IMR-90 (cell line): ENCODE measurements around the gene HFE. TPM values are rescaled to one million over a fixed set of nuclear protein-coding genes. Genes with fewer than 3 reads are reported as not detected.

Source experiments
- ATAC-seq: fragments of 200-7000 bp; cut with Tn5 transposase; 2 replicates; pipeline ENCODE4 v1.9.1; 2020; ENCODE audit warnings: low read depth, mild to moderate bottlenecking, moderate library complexity
- BruUV-seq: library from RNA; stranded (reverse); fragments of 400-500 nt; replicated peaks from 2 replicates; lab custom pipeline; 2021; lab: Mats Ljungman, UMichigan
- CTCF ChIA-PET: fragments of 300-600 bp; formaldehyde crosslinking; extraction: SDS; loops from one replicate; lab custom pipeline; 2021; ENCODE audit warnings: antibody characterized with exemption; lab: Yijun Ruan, JAX
- POLR2A ChIA-PET: fragments of 300-600 bp; sonication (Branson Sonifier 250); formaldehyde crosslinking; loops from one replicate; lab custom pipeline; 2022; ENCODE audit warnings: antibody characterized with exemption; ENCODE audit not compliant: unreplicated experiment; lab: Charles Lee
- DNase-seq: peaks from one replicate; pipeline ENCODE4 v3.0.0; 2013
- H2AFZ ChIP-seq: replicated peaks from 2 replicates; pipeline ENCODE3; 2013; ENCODE audit warnings: low read length, mild to moderate bottlenecking; ENCODE audit not compliant: poor library complexity
- H2AK5ac ChIP-seq: 2 replicates; pipeline ENCODE4 v1.6.1; 2013; ENCODE audit warnings: low read depth, low read length, inconsistent platforms
- H2AK9ac ChIP-seq: replicated peaks from 2 replicates; pipeline ENCODE3; 2013; ENCODE audit warnings: mild to moderate bottlenecking, low read depth, low read length, moderate library complexity; ENCODE audit not compliant: poor library complexity
- H2BK120ac ChIP-seq: 2 replicates; pipeline ENCODE4 v1.6.1; 2013; ENCODE audit warnings: low read depth, low read length, inconsistent platforms
- H2BK15ac ChIP-seq: 3 replicates; pipeline ENCODE4 v1.6.1; 2013; ENCODE audit warnings: low read depth, low read length, inconsistent platforms
- H2BK20ac ChIP-seq: 2 replicates; pipeline ENCODE4 v1.6.1; 2013; ENCODE audit warnings: low read depth, mild to moderate bottlenecking, inconsistent platforms, low read length, moderate library complexity
- H2BK5ac ChIP-seq: 2 replicates; pipeline ENCODE4 v1.6.1; 2013; ENCODE audit warnings: mild to moderate bottlenecking, low read depth, low read length, inconsistent platforms; ENCODE audit not compliant: poor library complexity, severe bottlenecking
- H3K14ac ChIP-seq: replicated peaks from 2 replicates; pipeline ENCODE4 v1.6.1; 2013; ENCODE audit warnings: low read depth, low read length, inconsistent platforms
- H3K18ac ChIP-seq: 2 replicates; pipeline ENCODE4 v1.6.1; 2013; ENCODE audit warnings: low read depth, low read length, control low read depth
- H3K23ac ChIP-seq: 2 replicates; pipeline ENCODE4 v1.6.1; 2013; ENCODE audit warnings: low read depth, low read length, inconsistent platforms
- H3K27ac ChIP-seq: 2 replicates; pipeline ENCODE4 v1.5.1; 2013; ENCODE audit warnings: mild to moderate bottlenecking, control low read depth, low read length; ENCODE audit not compliant: insufficient read depth
- H3K27me3 ChIP-seq: 2 replicates; pipeline ENCODE4 v1.6.1; 2013; ENCODE audit warnings: low read length; ENCODE audit not compliant: control insufficient read depth, insufficient read depth
- H3K36me3 ChIP-seq: 2 replicates; pipeline ENCODE4 v1.6.1; 2013; ENCODE audit warnings: low read length, mixed read lengths; ENCODE audit not compliant: control insufficient read depth, insufficient read depth
- H3K4ac ChIP-seq: 2 replicates; pipeline ENCODE4 v1.6.1; 2013; ENCODE audit warnings: low read depth, low read length, inconsistent platforms
- H3K4me1 ChIP-seq: 2 replicates; pipeline ENCODE4 v1.6.1; 2013; ENCODE audit warnings: low read length, mixed read lengths; ENCODE audit not compliant: control insufficient read depth, insufficient read depth
- H3K4me2 ChIP-seq: 2 replicates; pipeline ENCODE4 v1.6.1; 2013; ENCODE audit warnings: low read depth, mild to moderate bottlenecking, control low read depth, low read length, moderate library complexity
- H3K4me3 ChIP-seq: 2 replicates; pipeline ENCODE4 v1.5.1; 2013; ENCODE audit warnings: low read depth, mild to moderate bottlenecking, control low read depth, low read length, moderate library complexity; ENCODE audit not compliant: insufficient read depth
- H3K56ac ChIP-seq: 2 replicates; pipeline ENCODE4 v1.6.1; 2013; ENCODE audit warnings: low read length, inconsistent platforms; ENCODE audit not compliant: insufficient read depth; ENCODE audit errors: extremely low read depth
- H3K79me1 ChIP-seq, 2 experiments: 2 replicates each; pipeline ENCODE4 v1.6.1; 2013; ENCODE audit warnings: low read length in 2 of 2, inconsistent platforms in 1 of 2, low read depth in 1 of 2
- H3K9ac ChIP-seq: 2 replicates; pipeline ENCODE4 v1.6.1; 2013; ENCODE audit warnings: low read depth, low read length, control low read depth
- H3K9me1 ChIP-seq: 2 replicates; pipeline ENCODE4 v1.6.1; 2013; ENCODE audit warnings: low read length, inconsistent platforms; ENCODE audit not compliant: insufficient read depth
- H3K9me3 ChIP-seq: 2 replicates; pipeline ENCODE4 v1.6.1; 2013; ENCODE audit warnings: low read length; ENCODE audit not compliant: control insufficient read depth, insufficient read depth
- H4K20me1 ChIP-seq: 2 replicates; pipeline ENCODE4 v1.6.1; 2013; ENCODE audit warnings: low read length, inconsistent platforms; ENCODE audit not compliant: insufficient read depth
- H4K5ac ChIP-seq: 2 replicates; pipeline ENCODE4 v1.6.1; 2013; ENCODE audit warnings: mild to moderate bottlenecking, low read depth, low read length, control low read depth
- H4K8ac ChIP-seq, 2 experiments: 2 replicates each; pipeline ENCODE4 v1.6.1; 2013; ENCODE audit warnings: low read depth in 2 of 2, low read length in 2 of 2, control low read depth in 1 of 2, inconsistent platforms in 1 of 2
- H4K91ac ChIP-seq: 2 replicates; pipeline ENCODE4 v1.6.1; 2013; ENCODE audit warnings: low read depth, low read length, inconsistent platforms; ENCODE audit not compliant: insufficient read depth
- NFE2L2 ChIP-seq: fragments of 150-350 bp; IDR thresholded peaks from 2 replicates; pipeline ENCODE4 v1.6.1; 2016; ENCODE audit warnings: low read depth, mild to moderate bottlenecking, low read length
- WGBS, 2 experiments: methylation state at CpG; one replicate each; pipeline versions ENCODE4 v1.1.5 to v1.1.7; 2013; ENCODE audit warnings: missing lambda C conversion rate in 2 of 2; ENCODE audit not compliant: insufficient read length in 1 of 2; ENCODE audit errors: extremely low coverage in 2 of 2; 5-methylcytosine and 5-hydroxymethylcytosine counted together
- dilution Hi-C: fragments of 300-500 bp; cut with HindIII; formaldehyde crosslinking; loops from one replicate; pipeline ENCODE4 v1.14.3; 2018; ENCODE audit warnings: low sequenced_read_pairs; ENCODE audit not compliant: unreplicated experiment
- in situ Hi-C: fragments of 300-500 bp; cut with MboI; formaldehyde crosslinking; loops from 3 replicates; pipeline ENCODE4 v1.14.3; 2019; ENCODE audit warnings: low sequenced_read_pairs, inconsistent platforms, mixed read lengths
- intact Hi-C: fragments of 100-400 bp; cut with micrococcal nuclease; formaldehyde crosslinking; loops from 2 replicates; pipeline ENCODE4 v1.10.0; 2022
- polyA plus RNA-seq, 3 experiments: library from polyadenylated mRNA; depleted of rRNA; stranded (reverse); fragments of >200 nt; gene quantifications; 2 replicates each; pipeline ENCODE4 v1.2.3, GENCODE V29; 2012; ENCODE audit warnings: low replicate concordance in 1 of 3
- total RNA-seq: library from RNA; depleted of rRNA; stranded (reverse); fragments of >200 nt; gene quantifications from 2 replicates; pipeline ENCODE4 v1.2.3, GENCODE V29; 2012
- TF ChIP-seq, protein P1 (sequence below): fragments of 150-350 bp; IDR thresholded peaks from 2 replicates; pipeline ENCODE4 v1.6.1; 2016; ENCODE audit warnings: low read depth, mild to moderate bottlenecking, low read length, moderate library complexity, borderline replicate concordance

HFE gene
- total and polyA plus RNA-seq, 2 of the 4 experiments (the other 2 are of a cell fraction), result 14.9 to 15.7 TPM

GRCh38 chr6:26104457-26105108, 17.4 kb downstream of the HFE start:
- Histone ChIP-seq H2BK120ac (peak overlapping the region; percentile 74), H2BK15ac (no peak overlapping the region), H3K36me3 (no peaks in the 10 kb centered on the region), H3K9me1 (peaks cover 3% of the 10 kb centered on the region), H3K9ac (peak overlapping the region; percentile 37), H3K9me3 (peaks cover 2% of the 10 kb centered on the region; the same call in 1 of the 2 replicates), H2AK5ac (peak overlapping the region; percentile 76; the same call in 1 of the 2 replicates), H3K4me1 (peaks cover 5% of the 10 kb centered on the region; the same call in 1 of the 2 replicates), H4K5ac (peak overlapping the region; percentile 21), H3K4me2 (peak overlapping the region; percentile 72), H3K56ac (no peak overlapping the region; the same call in 1 of the 2 replicates), H3K18ac (peak overlapping the region; percentile 0; the same call in 1 of the 2 replicates), H3K79me1 (no peaks in the 10 kb centered on the region), H3K14ac (peak overlapping the region; percentile 1; the same call in 1 of the 2 replicates), H3K4me3 (peak overlapping the region; percentile 45), H4K91ac (peak overlapping the region; percentile 79), H2AK9ac (no peak overlapping the region), H3K23ac (no peak overlapping the region), H3K27me3 (no peaks in the 10 kb centered on the region), H2AFZ (no peak overlapping the region), H2BK20ac (peak overlapping the region; percentile 96), H3K4ac (peak overlapping the region; percentile 94), H4K20me1 (no peaks in the 10 kb centered on the region), H3K27ac (peak overlapping the region; percentile 52), H2BK5ac (peak overlapping the region; percentile 94), H4K8ac (peak overlapping the region; percentile 0 to 72; a peak in 3 of 4 replicates)
- 0 out of 2 replicates have a peak, but pooled peaks have one; percentile 1 for ATAC-seq
- DNase-seq, result no peak
- no TSS peak for BruUV-seq
- in situ Hi-C loops, result loop anchor here (5.0 kb wide), 1 partner anchor 37 kb away; no protein-coding TSS in a partner anchor
- POLR2A ChIA-PET, result interaction anchor here (0.6 to 2.5 kb wide), 4 partner anchors 20 to 120 kb away, joined by 3 to 44 read pairs (median 3); a partner anchor contains a TSS
- dilution Hi-C loops, result no loop called here
- CTCF ChIA-PET, result interaction anchor here (0.6 to 1.1 kb wide), 2 partner anchors 39 to 59 kb away, joined by 3 to 4 read pairs; no protein-coding TSS in a partner anchor
- 58% methylated on average over 8 of the region's 22 CpGs; no CpG with 5 or more reads in 1 of the 2 experiments for WGBS, 2 experiments
- TF ChIP-seq, protein P1, sequence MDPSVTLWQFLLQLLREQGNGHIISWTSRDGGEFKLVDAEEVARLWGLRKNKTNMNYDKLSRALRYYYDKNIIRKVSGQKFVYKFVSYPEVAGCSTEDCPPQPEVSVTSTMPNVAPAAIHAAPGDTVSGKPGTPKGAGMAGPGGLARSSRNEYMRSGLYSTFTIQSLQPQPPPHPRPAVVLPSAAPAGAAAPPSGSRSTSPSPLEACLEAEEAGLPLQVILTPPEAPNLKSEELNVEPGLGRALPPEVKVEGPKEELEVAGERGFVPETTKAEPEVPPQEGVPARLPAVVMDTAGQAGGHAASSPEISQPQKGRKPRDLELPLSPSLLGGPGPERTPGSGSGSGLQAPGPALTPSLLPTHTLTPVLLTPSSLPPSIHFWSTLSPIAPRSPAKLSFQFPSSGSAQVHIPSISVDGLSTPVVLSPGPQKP, result no peak
- no peak for TF ChIP-seq NFE2L2
- intact Hi-C loops, result loop anchor here (1.0 kb wide), 1 partner anchor 19 kb away; a partner anchor contains a TSS
